ENCODE data around the gene KIAA1217.

Gene KIAA1217, protein sequence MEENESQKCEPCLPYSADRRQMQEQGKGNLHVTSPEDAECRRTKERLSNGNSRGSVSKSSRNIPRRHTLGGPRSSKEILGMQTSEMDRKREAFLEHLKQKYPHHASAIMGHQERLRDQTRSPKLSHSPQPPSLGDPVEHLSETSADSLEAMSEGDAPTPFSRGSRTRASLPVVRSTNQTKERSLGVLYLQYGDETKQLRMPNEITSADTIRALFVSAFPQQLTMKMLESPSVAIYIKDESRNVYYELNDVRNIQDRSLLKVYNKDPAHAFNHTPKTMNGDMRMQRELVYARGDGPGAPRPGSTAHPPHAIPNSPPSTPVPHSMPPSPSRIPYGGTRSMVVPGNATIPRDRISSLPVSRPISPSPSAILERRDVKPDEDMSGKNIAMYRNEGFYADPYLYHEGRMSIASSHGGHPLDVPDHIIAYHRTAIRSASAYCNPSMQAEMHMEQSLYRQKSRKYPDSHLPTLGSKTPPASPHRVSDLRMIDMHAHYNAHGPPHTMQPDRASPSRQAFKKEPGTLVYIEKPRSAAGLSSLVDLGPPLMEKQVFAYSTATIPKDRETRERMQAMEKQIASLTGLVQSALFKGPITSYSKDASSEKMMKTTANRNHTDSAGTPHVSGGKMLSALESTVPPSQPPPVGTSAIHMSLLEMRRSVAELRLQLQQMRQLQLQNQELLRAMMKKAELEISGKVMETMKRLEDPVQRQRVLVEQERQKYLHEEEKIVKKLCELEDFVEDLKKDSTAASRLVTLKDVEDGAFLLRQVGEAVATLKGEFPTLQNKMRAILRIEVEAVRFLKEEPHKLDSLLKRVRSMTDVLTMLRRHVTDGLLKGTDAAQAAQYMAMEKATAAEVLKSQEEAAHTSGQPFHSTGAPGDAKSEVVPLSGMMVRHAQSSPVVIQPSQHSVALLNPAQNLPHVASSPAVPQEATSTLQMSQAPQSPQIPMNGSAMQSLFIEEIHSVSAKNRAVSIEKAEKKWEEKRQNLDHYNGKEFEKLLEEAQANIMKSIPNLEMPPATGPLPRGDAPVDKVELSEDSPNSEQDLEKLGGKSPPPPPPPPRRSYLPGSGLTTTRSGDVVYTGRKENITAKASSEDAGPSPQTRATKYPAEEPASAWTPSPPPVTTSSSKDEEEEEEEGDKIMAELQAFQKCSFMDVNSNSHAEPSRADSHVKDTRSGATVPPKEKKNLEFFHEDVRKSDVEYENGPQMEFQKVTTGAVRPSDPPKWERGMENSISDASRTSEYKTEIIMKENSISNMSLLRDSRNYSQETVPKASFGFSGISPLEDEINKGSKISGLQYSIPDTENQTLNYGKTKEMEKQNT (N-terminal part only)

DNA sequence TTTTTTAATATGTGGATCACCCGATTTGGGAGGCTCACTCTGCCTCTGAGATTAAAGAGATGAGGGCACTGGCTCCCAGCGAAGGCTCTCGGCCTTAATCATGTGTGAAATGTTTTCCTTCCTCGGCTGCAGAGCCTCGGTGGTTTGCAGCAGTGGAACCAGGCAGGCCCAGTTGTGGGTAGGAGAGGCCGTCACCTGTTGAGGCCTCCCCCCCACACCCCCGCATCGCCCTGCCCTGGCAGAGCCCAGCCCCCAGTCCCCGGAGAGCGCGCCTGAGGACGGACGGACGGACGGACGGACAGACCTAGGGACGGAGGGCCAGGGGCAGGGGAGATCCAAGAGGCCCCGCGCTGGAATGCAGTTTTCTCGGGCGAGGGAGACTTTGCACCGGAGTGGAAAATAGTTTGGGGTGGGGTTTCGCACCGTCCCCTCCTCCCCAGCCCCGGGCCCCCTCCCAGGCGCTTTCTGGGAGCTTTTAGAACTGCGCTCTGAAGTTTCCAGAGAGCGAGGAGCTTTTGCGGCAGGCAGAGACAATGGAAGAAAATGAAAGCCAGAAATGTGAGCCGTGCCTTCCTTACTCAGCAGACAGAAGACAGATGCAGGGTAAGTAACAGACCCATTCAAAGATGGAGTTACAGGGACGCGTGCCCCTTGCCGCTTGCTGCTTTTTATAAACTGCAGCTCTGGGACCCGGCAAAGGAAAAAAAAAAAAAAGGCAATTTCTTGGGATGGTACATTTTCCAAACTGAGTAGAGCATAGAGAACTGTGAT is at the start of gene KIAA1217:
KIAA1217 (plus strand) TSS at position 478 of the 771 bp plus-strand sequence; CDS start at position 534, 56 bp downstream.
- peak within 1 kb of the TSS; percentile 46 for H3K27ac ChIP-seq
- H3K4me2 ChIP-seq: peak within 1 kb of the TSS; percentile 46; the same call in 1 of the 2 replicates
- no peak within 1 kb of the TSS for H3K4me3 ChIP-seq (IDR thresholded peaks at IDR 0.05; ENCODE audit: insufficient read depth, low read depth, low read length)
- peaks cover 6% of the 10 kb centered on the region for H3K4me1 ChIP-seq (ENCODE audit: low read depth, poor library complexity, severe bottlenecking)
- TF ChIP-seq, protein P1, sequence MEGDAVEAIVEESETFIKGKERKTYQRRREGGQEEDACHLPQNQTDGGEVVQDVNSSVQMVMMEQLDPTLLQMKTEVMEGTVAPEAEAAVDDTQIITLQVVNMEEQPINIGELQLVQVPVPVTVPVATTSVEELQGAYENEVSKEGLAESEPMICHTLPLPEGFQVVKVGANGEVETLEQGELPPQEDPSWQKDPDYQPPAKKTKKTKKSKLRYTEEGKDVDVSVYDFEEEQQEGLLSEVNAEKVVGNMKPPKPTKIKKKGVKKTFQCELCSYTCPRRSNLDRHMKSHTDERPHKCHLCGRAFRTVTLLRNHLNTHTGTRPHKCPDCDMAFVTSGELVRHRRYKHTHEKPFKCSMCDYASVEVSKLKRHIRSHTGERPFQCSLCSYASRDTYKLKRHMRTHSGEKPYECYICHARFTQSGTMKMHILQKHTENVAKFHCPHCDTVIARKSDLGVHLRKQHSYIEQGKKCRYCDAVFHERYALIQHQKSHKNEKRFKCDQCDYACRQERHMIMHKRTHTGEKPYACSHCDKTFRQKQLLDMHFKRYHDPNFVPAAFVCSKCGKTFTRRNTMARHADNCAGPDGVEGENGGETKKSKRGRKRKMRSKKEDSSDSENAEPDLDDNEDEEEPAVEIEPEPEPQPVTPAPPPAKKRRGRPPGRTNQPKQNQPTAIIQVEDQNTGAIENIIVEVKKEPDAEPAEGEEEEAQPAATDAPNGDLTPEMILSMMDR (conservative IDR thresholded peaks at IDR 0.05; ENCODE audit: low read depth, low read length): no peak
- H3K36me3 ChIP-seq (ENCODE audit: insufficient read depth): no peaks in the 10 kb centered on the region
- H2AFZ ChIP-seq (ENCODE audit: low read depth): peak within 1 kb of the TSS; percentile 52
- peak within 1 kb of the TSS; percentile 56 for H3K9ac ChIP-seq
- no peaks in the 10 kb centered on the region for H4K20me1 ChIP-seq (ENCODE audit: insufficient read depth)
- no peaks in the 10 kb centered on the region for H3K27me3 ChIP-seq (ENCODE audit: insufficient read depth, low read depth)
- H3K79me2 ChIP-seq (ENCODE audit: insufficient read depth, low read depth): no peaks in the 10 kb centered on the region

DNA sequence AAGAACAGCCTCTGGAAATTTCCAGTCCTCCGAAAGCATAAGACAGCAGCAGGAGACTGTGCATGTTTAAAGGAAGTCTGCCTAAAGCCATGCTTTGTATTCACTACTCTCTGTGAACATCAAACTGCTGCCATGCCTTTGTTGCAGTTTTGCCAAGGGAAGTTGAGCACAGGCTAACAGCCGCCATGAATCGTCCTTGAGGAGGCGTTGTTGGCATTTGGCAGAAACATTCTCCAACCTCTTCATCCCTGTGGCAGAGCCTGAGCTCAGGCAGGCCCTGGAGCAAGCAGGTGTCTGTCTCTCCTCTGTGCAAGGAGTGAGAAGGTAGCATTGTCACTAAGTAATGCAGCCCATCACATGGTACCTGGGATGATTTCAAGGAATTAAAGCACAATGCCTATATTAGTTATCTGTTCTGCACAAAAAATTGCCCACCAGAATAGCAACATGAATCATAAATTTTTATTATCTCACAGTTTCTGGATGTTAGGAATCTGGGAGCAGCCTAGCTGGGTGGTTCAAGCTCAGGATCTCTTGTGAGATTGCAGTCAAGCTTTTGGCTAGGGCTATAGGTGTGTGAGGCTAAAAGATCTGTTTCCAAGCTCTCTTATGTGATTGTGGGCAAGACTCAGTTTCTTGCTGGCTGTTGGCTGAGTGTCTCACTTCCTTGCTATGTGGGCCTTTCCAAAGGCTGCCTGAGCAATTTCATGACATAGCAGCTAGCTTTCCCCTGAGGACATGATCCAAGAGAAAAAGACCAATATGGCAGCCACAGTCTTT is 46.5 kb upstream of the KIAA1217 start:
- Histone ChIP-seq H4K20me1 (ENCODE audit: insufficient read depth) (no peaks in the 10 kb centered on the region), H2AFZ (ENCODE audit: low read depth) (no peak overlapping the region)

DNA sequence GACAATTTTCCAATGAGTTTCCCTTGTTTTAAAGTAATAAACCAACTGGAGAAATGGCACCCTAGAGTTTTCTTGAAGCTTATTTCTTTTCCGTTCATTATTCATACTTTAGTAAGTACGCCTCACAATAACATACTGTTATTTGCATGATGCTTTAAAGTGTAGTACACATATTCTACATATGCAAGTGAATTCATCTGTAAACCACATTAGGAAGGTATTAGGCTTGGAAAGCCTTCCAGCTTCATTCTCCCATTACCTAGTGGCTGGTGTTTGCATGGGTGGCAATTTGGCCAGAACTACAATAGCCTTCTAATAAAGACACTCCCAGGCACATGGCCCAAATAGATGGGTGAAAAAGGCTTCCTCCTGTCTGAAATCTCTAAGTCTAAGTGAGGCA is 45.5 kb upstream of the KIAA1217 start:
- H3K27me3 ChIP-seq (ENCODE audit: insufficient read depth, low read depth): no peaks in the 10 kb centered on the region

More for the DNA sequence above, 46.5 kb upstream of the KIAA1217 start:
- Histone ChIP-seq H3K4me1 (ENCODE audit: low read depth, poor library complexity, severe bottlenecking) (no peaks in the 10 kb centered on the region), H3K79me2 (ENCODE audit: insufficient read depth, low read depth) (no peaks in the 10 kb centered on the region), H3K27ac (no peak overlapping the region), H3K9ac (no peak overlapping the region), H3K27me3 (ENCODE audit: insufficient read depth, low read depth) (no peaks in the 10 kb centered on the region), H3K4me2 (no peak overlapping the region), H3K36me3 (ENCODE audit: insufficient read depth) (no peaks in the 10 kb centered on the region), H3K4me3 (IDR thresholded peaks at IDR 0.05; ENCODE audit: insufficient read depth, low read depth, low read length) (no peak overlapping the region)
- TF ChIP-seq, protein P1 (conservative IDR thresholded peaks at IDR 0.05; ENCODE audit: low read depth, low read length): no peak

More for the DNA sequence above, 45.5 kb upstream of the KIAA1217 start:
- no peak overlapping the region for H3K9ac ChIP-seq
- H3K36me3 ChIP-seq (ENCODE audit: insufficient read depth): no peaks in the 10 kb centered on the region
- TF ChIP-seq, protein P1 (conservative IDR thresholded peaks at IDR 0.05; ENCODE audit: low read depth, low read length): no peak
- no peak overlapping the region for H3K4me2 ChIP-seq
- no peaks in the 10 kb centered on the region for H4K20me1 ChIP-seq (ENCODE audit: insufficient read depth)
- H3K4me1 ChIP-seq (ENCODE audit: low read depth, poor library complexity, severe bottlenecking): no peaks in the 10 kb centered on the region
- no peak overlapping the region for H2AFZ ChIP-seq (ENCODE audit: low read depth)
- no peaks in the 10 kb centered on the region for H3K79me2 ChIP-seq (ENCODE audit: insufficient read depth, low read depth)
- no peak overlapping the region for H3K4me3 ChIP-seq (IDR thresholded peaks at IDR 0.05; ENCODE audit: insufficient read depth, low read depth, low read length)
- no peak overlapping the region for H3K27ac ChIP-seq

Measured in KMS-11 (cell line).